ENCODE results near the gene HYAL2.

The HYAL2 gene

DNA sequence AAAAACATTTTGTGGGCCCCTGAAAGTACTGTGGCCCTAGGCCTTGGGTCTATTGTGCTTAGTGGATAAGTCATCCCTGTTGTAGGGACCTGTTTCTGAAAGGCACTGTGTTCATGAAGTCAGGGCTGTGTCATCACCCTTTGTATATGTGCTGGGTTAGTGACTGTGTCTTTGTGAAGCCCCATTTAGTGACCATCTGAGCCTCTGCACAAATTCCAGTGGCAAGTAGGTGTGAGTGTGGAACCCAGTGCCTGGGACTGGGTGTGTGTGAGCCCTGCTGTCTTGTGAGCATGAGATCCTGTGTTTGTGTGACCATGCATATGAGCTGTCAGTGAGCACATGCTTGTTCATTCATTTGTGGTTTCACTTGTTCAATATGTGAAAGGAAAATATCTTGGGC lies 17.9 kb downstream of the HYAL2 start:
- DNase-seq = no peak
- Mint-ChIP-seq H3K4me1 (peaks cover 22% of the 10 kb centered on the region), H3K36me3 (ENCODE audit: low read depth) (peaks cover 21% of the 10 kb centered on the region), H3K27ac (no peak overlapping the region), H3K4me3 (no peak overlapping the region), H3K9me3 (peaks cover 41% of the 10 kb centered on the region), H3K27me3 (ENCODE audit: low read depth, poor library complexity) (no peaks in the 10 kb centered on the region)
- TF ChIP-seq, protein P1, sequence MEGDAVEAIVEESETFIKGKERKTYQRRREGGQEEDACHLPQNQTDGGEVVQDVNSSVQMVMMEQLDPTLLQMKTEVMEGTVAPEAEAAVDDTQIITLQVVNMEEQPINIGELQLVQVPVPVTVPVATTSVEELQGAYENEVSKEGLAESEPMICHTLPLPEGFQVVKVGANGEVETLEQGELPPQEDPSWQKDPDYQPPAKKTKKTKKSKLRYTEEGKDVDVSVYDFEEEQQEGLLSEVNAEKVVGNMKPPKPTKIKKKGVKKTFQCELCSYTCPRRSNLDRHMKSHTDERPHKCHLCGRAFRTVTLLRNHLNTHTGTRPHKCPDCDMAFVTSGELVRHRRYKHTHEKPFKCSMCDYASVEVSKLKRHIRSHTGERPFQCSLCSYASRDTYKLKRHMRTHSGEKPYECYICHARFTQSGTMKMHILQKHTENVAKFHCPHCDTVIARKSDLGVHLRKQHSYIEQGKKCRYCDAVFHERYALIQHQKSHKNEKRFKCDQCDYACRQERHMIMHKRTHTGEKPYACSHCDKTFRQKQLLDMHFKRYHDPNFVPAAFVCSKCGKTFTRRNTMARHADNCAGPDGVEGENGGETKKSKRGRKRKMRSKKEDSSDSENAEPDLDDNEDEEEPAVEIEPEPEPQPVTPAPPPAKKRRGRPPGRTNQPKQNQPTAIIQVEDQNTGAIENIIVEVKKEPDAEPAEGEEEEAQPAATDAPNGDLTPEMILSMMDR (IDR thresholded peaks at IDR 0.05) = no peak

DNA sequence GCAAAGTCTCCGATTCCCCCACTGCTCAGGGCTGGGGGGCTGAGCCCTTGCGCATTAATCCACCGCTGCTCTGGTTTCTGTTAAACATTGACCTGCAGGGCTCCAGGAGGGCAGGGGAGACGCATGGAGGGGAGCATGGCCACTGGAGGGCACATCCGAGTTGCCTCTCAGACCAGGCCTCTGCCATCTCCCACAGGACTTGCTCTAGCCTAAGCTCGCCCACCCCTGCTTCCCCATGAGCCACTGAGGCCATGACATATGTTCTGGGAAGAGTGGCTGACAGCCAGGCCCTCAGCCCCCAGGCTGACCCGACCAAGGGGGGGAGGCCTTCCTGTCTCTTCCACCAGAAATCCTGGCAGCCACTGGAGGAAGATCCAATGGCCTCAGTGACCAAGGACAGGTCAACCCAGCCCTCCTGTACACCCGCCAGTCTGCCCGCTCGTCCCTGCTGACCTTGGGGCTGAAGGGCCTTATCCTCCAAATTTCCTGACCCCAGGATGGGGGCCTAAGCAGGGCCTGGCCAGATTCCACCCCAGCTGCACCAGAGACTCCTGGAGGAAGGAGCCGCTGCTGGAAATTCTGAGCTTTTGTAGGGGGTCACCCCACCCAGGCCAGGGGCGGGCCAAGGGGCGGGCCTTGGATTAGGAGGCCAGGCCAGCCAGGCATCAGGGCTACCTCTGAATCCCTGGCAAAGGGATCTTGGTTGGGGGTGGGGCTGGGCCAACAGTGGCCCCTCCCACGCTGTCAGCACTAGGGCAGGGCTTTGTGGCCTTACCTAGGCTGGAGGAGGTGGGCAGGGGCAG lies 19.3 kb downstream of the HYAL2 start, which contains the start of gene HYAL1:
HYAL1 (minus strand) TSS at position 562 of the 803 bp plus-strand sequence. CDS start 618 bp downstream, outside the sequence.
- DNase-seq = peak; percentile 40
- Mint-ChIP-seq H3K27ac (no peak within 1 kb of the TSS), H3K27me3 (ENCODE audit: low read depth, poor library complexity) (peaks cover 5% of the 10 kb centered on the region), H3K36me3 (ENCODE audit: low read depth) (peaks cover 11% of the 10 kb centered on the region), H3K4me3 (no peak within 1 kb of the TSS), H3K4me1 (peaks cover 29% of the 10 kb centered on the region), H3K9me3 (peaks cover 27% of the 10 kb centered on the region)
- TF ChIP-seq, protein P1 (IDR thresholded peaks at IDR 0.05) = no peak

DNA sequence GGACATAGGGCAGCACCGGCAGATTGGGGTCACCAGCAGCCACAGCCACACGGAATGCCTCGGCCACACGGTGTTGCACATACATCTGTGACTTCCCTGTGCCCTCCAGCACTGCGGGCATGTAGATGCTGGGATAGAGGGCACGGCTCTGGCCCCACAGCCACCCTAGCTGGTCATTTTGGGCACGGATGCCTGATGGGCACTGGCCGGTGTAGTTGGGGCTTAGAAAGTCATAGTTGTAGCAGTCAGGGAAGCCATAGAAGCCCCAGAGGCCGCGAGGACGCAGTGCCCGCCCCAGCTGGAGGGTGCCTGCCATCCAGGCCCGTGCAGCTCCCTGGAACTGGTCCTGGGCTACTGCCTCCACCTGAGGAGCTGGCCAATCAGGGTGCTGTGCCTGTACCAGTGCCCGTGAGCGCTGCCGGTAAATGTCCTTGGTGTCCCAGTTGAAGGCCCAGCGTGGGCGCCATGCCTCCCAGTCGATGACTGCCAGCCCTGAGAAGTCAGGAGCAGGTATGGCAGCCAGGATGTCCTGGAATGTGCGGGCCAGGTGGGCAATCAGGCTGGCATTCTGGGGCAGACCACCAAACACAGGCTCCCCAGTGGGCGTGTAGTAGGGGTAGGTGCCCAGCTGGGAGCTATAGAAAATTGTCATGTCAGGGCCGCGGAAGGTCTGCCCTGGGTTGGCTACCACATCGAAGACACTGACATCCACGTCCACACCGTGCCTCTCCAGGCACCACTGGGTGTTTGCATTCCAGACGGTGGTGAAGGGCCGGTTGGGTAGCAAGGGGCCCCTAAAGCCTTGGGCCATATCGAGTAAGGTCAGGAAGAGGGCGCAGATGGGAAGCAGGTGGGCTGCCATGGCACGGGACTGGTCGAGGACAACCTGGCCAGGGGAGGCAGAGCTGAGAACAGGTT lies 20.2 kb downstream of the HYAL2 start:
- no peak for DNase-seq
- TF ChIP-seq, protein P1 (IDR thresholded peaks at IDR 0.05) = no peak

DNA sequence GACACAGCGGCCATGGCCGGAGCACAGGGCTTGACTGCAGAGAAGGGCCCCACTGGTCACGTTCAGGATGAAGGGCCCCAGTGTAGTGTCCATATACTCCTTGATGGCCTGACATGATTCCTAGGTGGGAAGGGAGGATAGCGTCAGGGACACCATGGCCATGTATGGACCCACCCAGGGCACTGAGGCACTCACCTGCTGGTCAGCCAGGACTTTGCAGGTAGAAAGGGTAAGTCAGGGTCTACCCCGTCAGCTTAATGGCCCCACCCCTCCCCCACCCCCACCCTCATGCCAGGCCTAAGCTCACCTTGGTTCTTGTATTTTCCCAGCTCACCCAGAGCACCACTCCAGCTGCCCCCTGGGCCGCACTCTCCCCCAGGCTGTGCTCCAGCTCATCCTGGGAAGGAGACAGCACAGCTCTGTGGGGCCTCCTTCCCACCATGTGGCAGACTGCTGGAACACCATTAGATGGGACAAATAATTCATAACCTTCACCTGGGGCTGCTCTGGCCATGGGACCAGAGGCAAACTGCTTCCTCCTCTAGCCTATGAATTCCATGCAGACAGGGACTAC lies 21.8 kb downstream of the HYAL2 start:
- peak overlapping the region; percentile 96 for H3K4me3 Mint-ChIP-seq
- H3K27ac Mint-ChIP-seq = no peak overlapping the region
- peaks cover 2% of the 10 kb centered on the region for H3K36me3 Mint-ChIP-seq (ENCODE audit: low read depth)
- TF ChIP-seq, protein P1 (IDR thresholded peaks at IDR 0.05) = no peak
- peaks cover 3% of the 10 kb centered on the region for H3K9me3 Mint-ChIP-seq
- peaks cover 5% of the 10 kb centered on the region for H3K27me3 Mint-ChIP-seq (ENCODE audit: low read depth, poor library complexity)
- peaks cover 29% of the 10 kb centered on the region for H3K4me1 Mint-ChIP-seq
- DNase-seq = no peak

More for the DNA sequence above, 20.2 kb downstream of the HYAL2 start:
- peaks cover 19% of the 10 kb centered on the region for H3K9me3 Mint-ChIP-seq
- H3K4me3 Mint-ChIP-seq = no peak overlapping the region
- H3K36me3 Mint-ChIP-seq (ENCODE audit: low read depth) = peaks cover 11% of the 10 kb centered on the region
- peaks cover 5% of the 10 kb centered on the region for H3K27me3 Mint-ChIP-seq (ENCODE audit: low read depth, poor library complexity)
- peaks cover 29% of the 10 kb centered on the region for H3K4me1 Mint-ChIP-seq
- H3K27ac Mint-ChIP-seq = no peak overlapping the region

DNA sequence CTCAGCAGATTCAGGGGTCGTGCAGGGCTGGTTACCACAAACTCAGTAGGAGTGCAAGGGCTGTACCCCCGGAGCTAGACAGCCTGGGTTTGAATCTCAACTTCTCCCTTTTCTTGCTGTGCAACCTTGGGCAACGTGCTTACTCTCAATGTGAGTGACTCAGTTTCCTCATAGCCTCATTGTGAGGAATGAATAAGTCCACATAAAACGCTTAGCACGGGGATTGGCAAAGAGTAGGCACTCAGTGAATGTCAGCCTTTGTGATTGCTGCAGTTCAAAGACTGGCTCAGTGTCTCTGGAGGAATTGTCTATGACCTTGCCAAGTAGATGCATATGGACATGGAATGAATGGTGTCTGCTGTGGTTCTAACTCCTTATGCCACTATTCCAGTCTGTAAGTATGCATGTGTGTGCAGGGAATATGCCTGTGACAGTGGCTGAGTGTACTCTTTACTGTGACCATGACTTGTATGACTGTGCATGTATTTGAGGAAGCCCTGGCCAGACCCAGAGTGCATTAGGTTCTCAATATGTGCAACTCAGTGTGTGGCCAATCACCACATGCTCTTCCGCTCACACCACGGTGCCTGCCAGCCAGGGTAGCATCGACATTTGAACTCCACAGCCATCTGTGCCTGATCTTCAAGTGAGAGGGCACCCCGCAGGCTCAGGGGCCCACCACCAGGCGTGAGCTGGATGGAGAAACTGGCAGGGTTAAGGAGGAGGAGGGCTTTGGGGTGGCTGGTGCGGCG lies 22.4 kb downstream of the HYAL2 start:
- Mint-ChIP-seq H3K27ac (peak overlapping the region; percentile 54), H3K4me3 (peak overlapping the region; percentile 96), H3K36me3 (ENCODE audit: low read depth) (no peaks in the 10 kb centered on the region), H3K9me3 (no peaks in the 10 kb centered on the region), H3K27me3 (ENCODE audit: low read depth, poor library complexity) (peaks cover 5% of the 10 kb centered on the region), H3K4me1 (peaks cover 29% of the 10 kb centered on the region)
- no peak for DNase-seq
- TF ChIP-seq, protein P1 (IDR thresholded peaks at IDR 0.05) = no peak

Measured in nephron progenitor cell (in vitro differentiated cells).